ENCODE results near the gene PMP22. TPM values are rescaled to one million over a fixed set of nuclear protein-coding genes. Genes with fewer than 3 reads are reported as not detected.

PMP22 gene
- total RNA-seq, 5 donors from 2014 or later (not counting 1 experiment from before 2014, with no cell fraction given) = 0.20 to 0.76 (median 0.44) TPM; not detected in 2

DNA sequence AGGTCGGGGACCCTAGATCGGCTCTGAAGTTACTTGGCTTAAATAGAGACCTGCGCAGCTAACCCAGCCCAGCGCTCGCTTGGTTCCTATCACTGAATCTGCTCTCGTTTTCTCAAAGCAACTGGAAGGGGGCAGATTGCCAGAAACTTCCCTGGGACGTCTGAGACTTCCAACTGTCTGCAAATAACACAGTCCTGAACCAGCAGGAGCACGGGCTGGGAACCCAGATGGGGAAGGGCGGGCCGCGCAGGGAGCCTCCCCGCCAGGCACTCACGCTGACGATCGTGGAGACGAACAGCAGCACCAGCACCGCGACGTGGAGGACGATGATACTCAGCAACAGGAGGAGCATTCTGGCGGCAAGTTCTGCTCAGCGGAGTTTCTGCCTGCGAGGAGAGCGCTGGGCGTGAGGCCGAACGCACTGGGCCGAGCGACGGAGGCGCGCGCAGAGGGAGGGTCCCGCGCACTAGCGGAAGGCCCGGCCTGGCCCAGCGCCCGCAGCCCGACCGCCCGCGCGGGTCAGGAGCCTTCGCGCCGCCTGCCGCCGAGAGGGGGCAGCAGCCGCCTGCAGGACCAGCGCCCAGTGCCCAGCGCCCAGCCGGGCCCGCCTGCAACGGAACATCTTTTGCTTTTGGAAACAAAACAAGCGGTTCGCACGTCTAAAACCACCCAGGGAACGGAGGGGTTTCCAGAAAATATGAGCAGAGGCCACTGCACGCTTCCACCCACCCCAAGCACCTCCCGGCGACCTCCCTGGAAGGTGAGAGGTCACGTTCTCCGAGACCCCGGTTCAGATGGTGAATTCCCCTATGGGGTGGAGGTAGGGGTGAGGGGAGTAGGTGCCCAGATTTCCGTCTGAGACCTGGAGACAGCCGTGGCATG, 4.5 kb downstream of the PMP22 start:
- CTCF ChIA-PET = interaction anchor here in 1 of 2 donors (0.6 to 0.8 kb wide), 2 partner anchors 653 to 1752 kb away, joined by 3 read pairs; no protein-coding TSS in a partner anchor
- DNase-seq (peak in 22 of 35 experiments; percentile 2 to 51 (median 18)), ATAC-seq (replicated peaks in 1 of 4) (peak; percentile 65 to 76 (median 66))
- H3K9me3 Mint-ChIP-seq = no peaks in the 10 kb centered on the region
- H3K27ac Mint-ChIP-seq = no peak overlapping the region
- peak overlapping the region; percentile 29 to 62 for H3K4me3 ChIP-seq (ENCODE audit: control insufficient read depth in 1 of 2, extremely low read depth in 1 of 2, low read length in 1 of 2)
- H3K36me3 Mint-ChIP-seq = no peaks in the 10 kb centered on the region
- no peaks in the 10 kb centered on the region for H3K36me3 ChIP-seq (ENCODE audit: control insufficient read depth in 2 of 2, extremely low read depth in 1 of 2, insufficient read depth in 1 of 2, low read length in 1 of 2)
- whole genome bisulfite sequencing (ENCODE audit: insufficient coverage) = 4% methylated on average over 51 of the region's 67 CpGs
- H3K4me3 Mint-ChIP-seq = peak overlapping the region; percentile 69 to 76 (median 72)
- H3K4me1 ChIP-seq (ENCODE audit: control insufficient read depth in 1 of 2, extremely low read depth in 1 of 2, insufficient read depth in 2 of 2, low read length in 2 of 2) = peaks cover 0 to 27% of the 10 kb centered on the region in 2 experiments
- POLR2A ChIA-PET = no interaction called here
- no peak overlapping the region for H3K27ac ChIP-seq (ENCODE audit: low read length)
- peaks cover 11 to 72% of the 10 kb centered on the region in 2 experiments for H3K27me3 ChIP-seq (replicated peaks in 1 of 2; ENCODE audit: control insufficient read depth in 2 of 2, extremely low read depth in 1 of 2, insufficient read depth in 2 of 2, low read length in 1 of 2)
- H3K9me3 ChIP-seq = no peaks in the 10 kb centered on the region
- peaks cover 53 to 88% of the 10 kb centered on the region in 2 donors for H3K27me3 Mint-ChIP-seq
- peaks cover 10 to 30% (median 26%) of the 10 kb centered on the region in 3 donors for H3K4me1 Mint-ChIP-seq

DNA sequence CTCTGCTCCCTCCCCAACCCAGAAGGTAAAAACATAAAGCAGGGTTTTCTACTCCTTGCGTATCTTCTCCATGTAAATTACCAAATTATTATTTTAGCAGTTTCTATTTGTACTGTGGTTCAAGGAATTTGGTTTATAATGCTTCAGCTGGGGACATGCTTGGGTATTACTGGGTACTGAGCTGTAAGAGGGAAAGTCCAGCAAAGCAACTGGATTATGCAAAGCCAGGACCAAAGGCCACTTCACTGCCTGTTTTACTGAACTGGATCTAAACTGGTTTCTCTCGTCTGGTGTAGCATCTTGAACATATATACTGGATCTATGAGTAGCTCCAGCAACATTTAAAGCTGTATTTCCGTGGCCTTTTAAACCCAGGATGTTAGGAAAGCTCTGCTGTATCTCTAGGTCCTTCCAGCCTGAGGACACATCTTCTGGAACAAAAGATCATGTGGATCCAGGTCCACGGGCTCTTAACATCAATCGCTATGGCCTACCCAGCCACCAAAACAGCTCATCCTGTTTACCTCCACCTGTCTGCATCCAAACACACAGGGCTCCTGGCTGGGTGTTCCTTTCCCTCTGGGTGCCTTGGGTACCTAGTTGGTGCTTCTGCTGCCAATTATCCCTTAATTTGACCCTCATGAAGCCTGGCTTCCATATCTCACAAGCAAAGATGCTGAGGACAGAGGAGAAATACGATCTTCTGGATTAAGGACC, 7.2 kb downstream of the PMP22 start:
- Mint-ChIP-seq H3K36me3 (no peaks in the 10 kb centered on the region), H3K27me3 (peaks cover 50 to 81% of the 10 kb centered on the region in 2 donors), H3K9me3 (no peaks in the 10 kb centered on the region), H3K4me1 (peaks cover 10 to 30% (median 26%) of the 10 kb centered on the region in 3 donors), H3K4me3 (no peak overlapping the region), H3K27ac (no peak overlapping the region)
- peaks cover 0 to 27% of the 10 kb centered on the region in 2 experiments for H3K4me1 ChIP-seq (ENCODE audit: control insufficient read depth in 1 of 2, extremely low read depth in 1 of 2, insufficient read depth in 2 of 2, low read length in 2 of 2)
- CTCF ChIA-PET = interaction anchor here (0.6 to 1.8 kb wide), 5 partner anchors 10 to 256 kb away, joined by 3 to 9 read pairs (median 3); no protein-coding TSS in a partner anchor
- DNase-seq (no peak), ATAC-seq (replicated peaks in 1 of 4) (no peak)
- no peak overlapping the region for H3K4me3 ChIP-seq (ENCODE audit: control insufficient read depth in 1 of 2, extremely low read depth in 1 of 2, low read length in 1 of 2)
- H3K27me3 ChIP-seq (replicated peaks in 1 of 2; ENCODE audit: control insufficient read depth in 2 of 2, extremely low read depth in 1 of 2, insufficient read depth in 2 of 2, low read length in 1 of 2) = peaks cover 5 to 61% of the 10 kb centered on the region in 2 experiments
- no peaks in the 10 kb centered on the region for H3K36me3 ChIP-seq (ENCODE audit: control insufficient read depth in 2 of 2, extremely low read depth in 1 of 2, insufficient read depth in 1 of 2, low read length in 1 of 2)
- 88% methylated on average over 5 of the region's 6 CpGs for WGBS (ENCODE audit: insufficient coverage)
- no peaks in the 10 kb centered on the region for H3K9me3 ChIP-seq
- H3K27ac ChIP-seq (ENCODE audit: low read length) = no peak overlapping the region
- POLR2A ChIA-PET = interaction anchor here in 1 of 2 donors (0.5 kb wide), 1 partner anchor 687 kb away, joined by 7 read pairs; the partner anchor contains the start of gene ADORA2B

DNA sequence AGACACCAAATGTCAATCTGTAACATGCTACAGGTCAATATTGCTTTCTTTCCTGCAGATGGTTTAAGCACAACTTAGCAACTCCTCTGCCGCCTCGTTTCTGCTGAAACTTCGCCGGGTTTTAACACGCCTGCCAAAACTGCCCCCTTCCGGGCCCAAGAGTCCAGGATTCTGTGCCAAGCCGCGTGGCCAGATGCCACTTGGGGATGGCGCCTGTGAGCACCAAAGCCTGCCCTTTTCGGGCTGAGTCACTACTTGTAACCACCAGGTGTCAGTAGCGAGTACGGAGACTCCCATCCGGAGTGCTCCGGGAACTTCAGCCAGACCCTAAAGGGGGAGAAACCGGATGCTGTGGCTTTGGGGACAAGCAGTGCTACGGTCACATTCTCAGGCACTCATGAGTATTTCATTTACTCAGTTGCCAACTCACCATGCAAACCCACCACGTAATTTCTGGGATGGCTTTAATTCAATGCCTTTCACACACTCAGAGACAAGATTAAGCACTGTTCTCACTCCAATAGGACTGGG, 7.8 kb downstream of the PMP22 start:
- ChIA-PET CTCF (interaction anchor here in 1 of 2 donors (1.3 to 1.8 kb wide), 2 partner anchors 9 to 246 kb away, joined by 3 to 9 read pairs; no protein-coding TSS in a partner anchor), POLR2A (no interaction called here)
- Mint-ChIP-seq H3K27ac (no peak overlapping the region), H3K27me3 (peaks cover 54 to 80% of the 10 kb centered on the region in 2 donors), H3K4me3 (peak overlapping the region in 1 of 3 donors; percentile 39), H3K4me1 (peaks cover 10 to 29% (median 26%) of the 10 kb centered on the region in 3 donors), H3K36me3 (no peaks in the 10 kb centered on the region), H3K9me3 (no peaks in the 10 kb centered on the region)
- Histone ChIP-seq H3K4me1 (ENCODE audit: control insufficient read depth in 1 of 2, extremely low read depth in 1 of 2, insufficient read depth in 2 of 2, low read length in 2 of 2) (peaks cover 0 to 21% of the 10 kb centered on the region in 2 experiments), H3K27ac (ENCODE audit: low read length) (no peak overlapping the region), H3K4me3 (ENCODE audit: control insufficient read depth in 1 of 2, extremely low read depth in 1 of 2, low read length in 1 of 2) (peak overlapping the region in 1 of 2 donors; percentile 5), H3K27me3 (replicated peaks in 1 of 2; ENCODE audit: control insufficient read depth in 2 of 2, extremely low read depth in 1 of 2, insufficient read depth in 2 of 2, low read length in 1 of 2) (peaks cover 5 to 55% of the 10 kb centered on the region in 2 experiments), H3K36me3 (ENCODE audit: control insufficient read depth in 2 of 2, extremely low read depth in 1 of 2, insufficient read depth in 1 of 2, low read length in 1 of 2) (no peaks in the 10 kb centered on the region), H3K9me3 (no peaks in the 10 kb centered on the region)
- WGBS (ENCODE audit: insufficient coverage) = 2% methylated on average over 14 of the region's 17 CpGs
- DNase-seq = peak in 31 of 35 experiments; percentile 8 to 74 (median 36)
- ATAC-seq (replicated peaks in 1 of 4) = peak; percentile 43 to 67 (median 50)

DNA sequence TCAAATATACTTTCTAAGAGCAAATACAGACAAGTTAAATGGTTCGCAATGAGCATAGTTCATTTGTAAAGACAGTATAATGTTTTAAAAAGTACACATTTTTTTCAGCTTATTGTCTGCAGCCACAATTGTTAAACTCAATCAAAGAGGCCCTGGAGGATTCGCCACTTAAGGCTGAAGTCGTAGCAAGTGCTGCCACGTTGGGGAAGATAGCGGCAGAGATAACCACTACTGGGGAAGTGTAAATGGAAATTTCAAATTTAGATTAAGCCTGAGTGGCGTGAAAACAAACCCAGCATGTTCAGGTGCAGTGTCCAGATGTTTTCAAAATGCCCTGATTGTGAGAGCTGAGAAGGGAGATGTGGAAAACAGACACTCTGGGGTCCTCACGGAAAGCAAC, 8.4 kb downstream of the PMP22 start:
- H3K4me1 Mint-ChIP-seq = peaks cover 10 to 24% (median 22%) of the 10 kb centered on the region in 3 donors
- POLR2A ChIA-PET = no interaction called here
- peaks cover 53 to 80% of the 10 kb centered on the region in 2 donors for H3K27me3 Mint-ChIP-seq
- no peak overlapping the region for H3K4me3 ChIP-seq (ENCODE audit: control insufficient read depth in 1 of 2, extremely low read depth in 1 of 2, low read length in 1 of 2)
- H3K36me3 Mint-ChIP-seq = no peaks in the 10 kb centered on the region
- whole genome bisulfite sequencing (ENCODE audit: insufficient coverage) = 22% methylated on average over 6 of the region's 7 CpGs
- DNase-seq (no peak), ATAC-seq (replicated peaks in 1 of 4) (no peak)
- no peak overlapping the region for H3K27ac ChIP-seq (ENCODE audit: low read length)
- no peak overlapping the region for H3K4me3 Mint-ChIP-seq
- no peaks in the 10 kb centered on the region for H3K9me3 ChIP-seq
- H3K4me1 ChIP-seq (ENCODE audit: control insufficient read depth in 1 of 2, extremely low read depth in 1 of 2, insufficient read depth in 2 of 2, low read length in 2 of 2) = peaks cover 0 to 19% of the 10 kb centered on the region in 2 experiments
- CTCF ChIA-PET = interaction anchor here (0.8 to 1.8 kb wide), 2 partner anchors 9 to 246 kb away, joined by 3 to 9 read pairs; no protein-coding TSS in a partner anchor
- no peaks in the 10 kb centered on the region for H3K9me3 Mint-ChIP-seq
- peaks cover 2 to 49% of the 10 kb centered on the region in 2 experiments for H3K27me3 ChIP-seq (replicated peaks in 1 of 2; ENCODE audit: control insufficient read depth in 2 of 2, extremely low read depth in 1 of 2, insufficient read depth in 2 of 2, low read length in 1 of 2)
- H3K27ac Mint-ChIP-seq = no peak overlapping the region
- H3K36me3 ChIP-seq (ENCODE audit: control insufficient read depth in 2 of 2, extremely low read depth in 1 of 2, insufficient read depth in 1 of 2, low read length in 1 of 2) = no peaks in the 10 kb centered on the region

DNA sequence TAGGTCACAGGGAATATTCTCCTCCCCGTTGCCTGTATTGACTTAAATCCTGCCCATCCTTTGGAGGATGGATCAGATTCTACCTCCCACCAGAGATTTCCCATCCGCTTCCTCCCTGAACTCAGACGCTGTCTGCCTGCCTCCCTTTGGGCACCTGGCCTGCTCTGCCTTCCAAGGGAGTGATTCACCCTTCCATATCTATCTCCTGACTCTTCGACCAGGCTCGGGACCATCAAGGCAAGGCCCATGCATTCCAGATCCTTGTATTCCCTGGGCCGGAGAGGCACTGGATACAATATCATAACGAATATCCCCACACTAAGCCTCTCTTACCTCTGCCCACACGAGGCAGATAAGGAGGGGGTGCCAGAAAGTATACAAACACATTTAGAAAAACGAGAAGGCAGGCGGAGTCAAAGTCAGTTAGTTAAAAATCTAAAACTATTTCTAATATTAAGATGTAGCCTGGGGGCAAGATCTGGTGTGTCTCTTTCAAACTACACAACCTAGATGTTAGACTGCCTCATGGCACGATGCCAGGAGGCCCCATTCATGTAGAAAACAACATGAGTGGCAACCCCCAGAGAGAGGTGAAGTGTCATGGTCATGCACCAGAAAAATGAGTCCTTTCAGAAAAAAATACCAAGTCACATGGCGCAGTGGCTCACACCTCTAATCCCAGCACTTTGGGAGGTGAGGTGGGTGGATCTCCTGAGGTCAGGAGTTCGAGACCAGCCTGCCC, 9.2 kb downstream of the PMP22 start:
- Mint-ChIP-seq H3K4me3 (no peak overlapping the region), H3K4me1 (peaks cover 10 to 19% (median 18%) of the 10 kb centered on the region in 3 donors), H3K27ac (no peak overlapping the region), H3K27me3 (peaks cover 49 to 73% of the 10 kb centered on the region in 2 donors), H3K9me3 (no peaks in the 10 kb centered on the region), H3K36me3 (no peaks in the 10 kb centered on the region)
- peaks cover 0 to 11% of the 10 kb centered on the region in 2 experiments for H3K4me1 ChIP-seq (ENCODE audit: control insufficient read depth in 1 of 2, extremely low read depth in 1 of 2, insufficient read depth in 2 of 2, low read length in 2 of 2)
- WGBS (ENCODE audit: insufficient coverage) = 96% methylated on average over 4 of the region's 13 CpGs
- DNase-seq (no peak), ATAC-seq (replicated peaks in 1 of 4) (no peak)
- H3K36me3 ChIP-seq (ENCODE audit: control insufficient read depth in 2 of 2, extremely low read depth in 1 of 2, insufficient read depth in 1 of 2, low read length in 1 of 2) = no peaks in the 10 kb centered on the region
- CTCF ChIA-PET = interaction anchor here in 1 of 2 donors (0.6 to 0.9 kb wide), 3 partner anchors 8 to 1125 kb away, joined by 3 read pairs; partner anchors contain the start of gene UBB
- no peak overlapping the region for H3K27ac ChIP-seq (ENCODE audit: low read length)
- H3K4me3 ChIP-seq (ENCODE audit: control insufficient read depth in 1 of 2, extremely low read depth in 1 of 2, low read length in 1 of 2) = no peak overlapping the region
- H3K27me3 ChIP-seq (replicated peaks in 1 of 2; ENCODE audit: control insufficient read depth in 2 of 2, extremely low read depth in 1 of 2, insufficient read depth in 2 of 2, low read length in 1 of 2) = peaks cover 0 to 41% of the 10 kb centered on the region in 2 experiments
- POLR2A ChIA-PET = no interaction called here
- H3K9me3 ChIP-seq = no peaks in the 10 kb centered on the region

Measured in T-cell (primary cell).